Measurements from ENCODE around the gene GLRX2. TPM values are rescaled to one million over a fixed set of nuclear protein-coding genes. Genes with fewer than 3 reads are reported as not detected.

Gene GLRX2
- polyA plus RNA-seq, 1 of the 3 experiments (the other 2 are of a cell fraction), result 12.8 TPM

DNA sequence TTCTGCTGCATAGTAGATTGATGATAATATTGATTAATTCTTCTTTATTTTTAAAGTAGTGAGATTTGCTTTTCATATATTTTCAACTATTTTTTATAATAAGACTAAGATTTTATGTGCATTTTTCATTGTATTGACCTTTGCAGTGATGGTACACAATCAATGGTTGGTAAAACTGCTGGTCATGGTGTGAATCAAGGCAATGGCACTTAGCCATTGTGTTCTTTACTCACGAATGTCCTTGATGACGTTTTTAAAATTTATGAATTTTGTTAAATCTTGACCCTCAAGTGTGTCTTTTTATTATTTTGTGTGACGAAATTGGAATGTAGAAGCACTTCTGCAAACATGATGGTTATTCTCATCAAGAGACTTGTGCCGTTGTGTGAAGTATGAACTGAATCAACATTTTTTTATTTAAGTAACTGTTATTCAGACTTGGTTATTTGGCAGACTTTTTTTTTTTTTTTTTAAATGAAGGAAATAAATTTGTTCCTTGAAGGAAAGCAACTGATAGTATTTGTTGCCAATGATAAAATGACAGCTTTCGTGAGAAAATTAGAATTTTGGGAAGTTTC lies 39.2 kb upstream of the GLRX2 start:
- no peak for TF ChIP-seq TAF1 (IDR thresholded peaks at IDR 0.05; ENCODE audit: borderline replicate concordance, low read depth, low read length)
- TF ChIP-seq, protein P1, sequence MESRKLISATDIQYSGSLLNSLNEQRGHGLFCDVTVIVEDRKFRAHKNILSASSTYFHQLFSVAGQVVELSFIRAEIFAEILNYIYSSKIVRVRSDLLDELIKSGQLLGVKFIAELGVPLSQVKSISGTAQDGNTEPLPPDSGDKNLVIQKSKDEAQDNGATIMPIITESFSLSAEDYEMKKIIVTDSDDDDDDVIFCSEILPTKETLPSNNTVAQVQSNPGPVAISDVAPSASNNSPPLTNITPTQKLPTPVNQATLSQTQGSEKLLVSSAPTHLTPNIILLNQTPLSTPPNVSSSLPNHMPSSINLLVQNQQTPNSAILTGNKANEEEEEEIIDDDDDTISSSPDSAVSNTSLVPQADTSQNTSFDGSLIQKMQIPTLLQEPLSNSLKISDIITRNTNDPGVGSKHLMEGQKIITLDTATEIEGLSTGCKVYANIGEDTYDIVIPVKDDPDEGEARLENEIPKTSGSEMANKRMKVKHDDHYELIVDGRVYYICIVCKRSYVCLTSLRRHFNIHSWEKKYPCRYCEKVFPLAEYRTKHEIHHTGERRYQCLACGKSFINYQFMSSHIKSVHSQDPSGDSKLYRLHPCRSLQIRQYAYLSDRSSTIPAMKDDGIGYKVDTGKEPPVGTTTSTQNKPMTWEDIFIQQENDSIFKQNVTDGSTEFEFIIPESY (IDR thresholded peaks at IDR 0.05; ENCODE audit: borderline replicate concordance, low read depth), result no peak
- TF ChIP-seq, protein P2, sequence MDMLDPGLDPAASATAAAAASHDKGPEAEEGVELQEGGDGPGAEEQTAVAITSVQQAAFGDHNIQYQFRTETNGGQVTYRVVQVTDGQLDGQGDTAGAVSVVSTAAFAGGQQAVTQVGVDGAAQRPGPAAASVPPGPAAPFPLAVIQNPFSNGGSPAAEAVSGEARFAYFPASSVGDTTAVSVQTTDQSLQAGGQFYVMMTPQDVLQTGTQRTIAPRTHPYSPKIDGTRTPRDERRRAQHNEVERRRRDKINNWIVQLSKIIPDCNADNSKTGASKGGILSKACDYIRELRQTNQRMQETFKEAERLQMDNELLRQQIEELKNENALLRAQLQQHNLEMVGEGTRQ (IDR thresholded peaks at IDR 0.05; ENCODE audit: borderline replicate concordance, low read depth, low read length), result no peak
- TF ChIP-seq GABPA (IDR thresholded peaks at IDR 0.05; ENCODE audit: low read depth), result no peak
- TF ChIP-seq, protein P3, sequence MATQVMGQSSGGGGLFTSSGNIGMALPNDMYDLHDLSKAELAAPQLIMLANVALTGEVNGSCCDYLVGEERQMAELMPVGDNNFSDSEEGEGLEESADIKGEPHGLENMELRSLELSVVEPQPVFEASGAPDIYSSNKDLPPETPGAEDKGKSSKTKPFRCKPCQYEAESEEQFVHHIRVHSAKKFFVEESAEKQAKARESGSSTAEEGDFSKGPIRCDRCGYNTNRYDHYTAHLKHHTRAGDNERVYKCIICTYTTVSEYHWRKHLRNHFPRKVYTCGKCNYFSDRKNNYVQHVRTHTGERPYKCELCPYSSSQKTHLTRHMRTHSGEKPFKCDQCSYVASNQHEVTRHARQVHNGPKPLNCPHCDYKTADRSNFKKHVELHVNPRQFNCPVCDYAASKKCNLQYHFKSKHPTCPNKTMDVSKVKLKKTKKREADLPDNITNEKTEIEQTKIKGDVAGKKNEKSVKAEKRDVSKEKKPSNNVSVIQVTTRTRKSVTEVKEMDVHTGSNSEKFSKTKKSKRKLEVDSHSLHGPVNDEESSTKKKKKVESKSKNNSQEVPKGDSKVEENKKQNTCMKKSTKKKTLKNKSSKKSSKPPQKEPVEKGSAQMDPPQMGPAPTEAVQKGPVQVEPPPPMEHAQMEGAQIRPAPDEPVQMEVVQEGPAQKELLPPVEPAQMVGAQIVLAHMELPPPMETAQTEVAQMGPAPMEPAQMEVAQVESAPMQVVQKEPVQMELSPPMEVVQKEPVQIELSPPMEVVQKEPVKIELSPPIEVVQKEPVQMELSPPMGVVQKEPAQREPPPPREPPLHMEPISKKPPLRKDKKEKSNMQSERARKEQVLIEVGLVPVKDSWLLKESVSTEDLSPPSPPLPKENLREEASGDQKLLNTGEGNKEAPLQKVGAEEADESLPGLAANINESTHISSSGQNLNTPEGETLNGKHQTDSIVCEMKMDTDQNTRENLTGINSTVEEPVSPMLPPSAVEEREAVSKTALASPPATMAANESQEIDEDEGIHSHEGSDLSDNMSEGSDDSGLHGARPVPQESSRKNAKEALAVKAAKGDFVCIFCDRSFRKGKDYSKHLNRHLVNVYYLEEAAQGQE (IDR thresholded peaks at IDR 0.05; ENCODE audit: low read depth, low read length), result no peak
- no peak for TF ChIP-seq EZH2phosphoT487 (IDR thresholded peaks at IDR 0.05; ENCODE audit: borderline replicate concordance, low read depth)
- TF ChIP-seq, protein P4, sequence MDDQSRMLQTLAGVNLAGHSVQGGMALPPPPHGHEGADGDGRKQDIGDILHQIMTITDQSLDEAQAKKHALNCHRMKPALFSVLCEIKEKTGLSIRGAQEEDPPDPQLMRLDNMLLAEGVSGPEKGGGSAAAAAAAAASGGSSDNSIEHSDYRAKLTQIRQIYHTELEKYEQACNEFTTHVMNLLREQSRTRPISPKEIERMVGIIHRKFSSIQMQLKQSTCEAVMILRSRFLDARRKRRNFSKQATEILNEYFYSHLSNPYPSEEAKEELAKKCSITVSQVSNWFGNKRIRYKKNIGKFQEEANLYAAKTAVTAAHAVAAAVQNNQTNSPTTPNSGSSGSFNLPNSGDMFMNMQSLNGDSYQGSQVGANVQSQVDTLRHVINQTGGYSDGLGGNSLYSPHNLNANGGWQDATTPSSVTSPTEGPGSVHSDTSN (IDR thresholded peaks at IDR 0.05), result no peak
- TF ChIP-seq SIN3A (IDR thresholded peaks at IDR 0.05; ENCODE audit: borderline replicate concordance, low read depth, low read length), result no peak
- TF ChIP-seq, protein P5, sequence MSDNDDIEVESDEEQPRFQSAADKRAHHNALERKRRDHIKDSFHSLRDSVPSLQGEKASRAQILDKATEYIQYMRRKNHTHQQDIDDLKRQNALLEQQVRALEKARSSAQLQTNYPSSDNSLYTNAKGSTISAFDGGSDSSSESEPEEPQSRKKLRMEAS (IDR thresholded peaks at IDR 0.05; ENCODE audit: low read depth), result no peak
- no peak for TF ChIP-seq MXI1 (IDR thresholded peaks at IDR 0.05; ENCODE audit: low read depth, low read length)
- TF ChIP-seq NRF1 (IDR thresholded peaks at IDR 0.05; ENCODE audit: low read depth, low read length), result no peak
- no peak for TF ChIP-seq CHD2 (IDR thresholded peaks at IDR 0.05; ENCODE audit: low read length, partially characterized antibody)
- TF ChIP-seq TEAD4 (IDR thresholded peaks at IDR 0.05; ENCODE audit: borderline replicate concordance, insufficient read depth), result no peak
- Histone ChIP-seq H3K27me3 (ENCODE audit: insufficient read depth) (no peaks in the 10 kb centered on the region), H3F3A (replicated peaks; ENCODE audit: insufficient read depth) (peaks cover 17% of the 10 kb centered on the region), H3K79me2 (ENCODE audit: insufficient read depth) (peaks cover 23% of the 10 kb centered on the region), H2AFZ (ENCODE audit: low read depth) (no peak overlapping the region), H3K36me3 (replicated peaks in 1 of 2; ENCODE audit: control insufficient read depth in 1 of 2, insufficient read depth in 2 of 2, low read length in 1 of 2) (peaks cover 62 to 78% of the 10 kb centered on the region in 2 experiments), H3K9me3 (no peaks in the 10 kb centered on the region), H3K4me1 (ENCODE audit: control insufficient read depth in 1 of 2, insufficient read depth in 2 of 2, low read depth in 1 of 2, low read length in 1 of 2) (peaks cover 3 to 15% of the 10 kb centered on the region in 2 experiments; a peak in 2 of 4 replicates), H3K4me3 (ENCODE audit: low read depth in 2 of 2, low read length in 1 of 2) (no peak overlapping the region), H3K27ac (ENCODE audit: low read depth in 2 of 2, low read length in 1 of 2) (no peak overlapping the region), H3K9me2 (no peaks in the 10 kb centered on the region), H3K9ac (no peak overlapping the region), H3K4me2 (no peak overlapping the region), H4K20me1 (ENCODE audit: insufficient read depth) (no peaks in the 10 kb centered on the region)
- 90% methylated on average over 5 of the region's 5 CpGs for WGBS (ENCODE audit: low lambda C conversion rate)
- ChIA-PET POLR2A (no interaction called here), CTCF (interaction anchor here (1.5 kb wide), 1 partner anchor 206 kb away, joined by 3 read pairs; no protein-coding TSS in a partner anchor)
- DNase-seq, result no peak
